ENCODE results near the gene AGAP1.
A peak's percentile ranks its signal among the peaks of the same experiment; 100 is the strongest.
"Not testable (repeated sequence)": the region's sequence is repeated elsewhere in the genome, so short reads cannot be mapped to it uniquely, and the experiment has no call there.

The AGAP1 gene

DNA sequence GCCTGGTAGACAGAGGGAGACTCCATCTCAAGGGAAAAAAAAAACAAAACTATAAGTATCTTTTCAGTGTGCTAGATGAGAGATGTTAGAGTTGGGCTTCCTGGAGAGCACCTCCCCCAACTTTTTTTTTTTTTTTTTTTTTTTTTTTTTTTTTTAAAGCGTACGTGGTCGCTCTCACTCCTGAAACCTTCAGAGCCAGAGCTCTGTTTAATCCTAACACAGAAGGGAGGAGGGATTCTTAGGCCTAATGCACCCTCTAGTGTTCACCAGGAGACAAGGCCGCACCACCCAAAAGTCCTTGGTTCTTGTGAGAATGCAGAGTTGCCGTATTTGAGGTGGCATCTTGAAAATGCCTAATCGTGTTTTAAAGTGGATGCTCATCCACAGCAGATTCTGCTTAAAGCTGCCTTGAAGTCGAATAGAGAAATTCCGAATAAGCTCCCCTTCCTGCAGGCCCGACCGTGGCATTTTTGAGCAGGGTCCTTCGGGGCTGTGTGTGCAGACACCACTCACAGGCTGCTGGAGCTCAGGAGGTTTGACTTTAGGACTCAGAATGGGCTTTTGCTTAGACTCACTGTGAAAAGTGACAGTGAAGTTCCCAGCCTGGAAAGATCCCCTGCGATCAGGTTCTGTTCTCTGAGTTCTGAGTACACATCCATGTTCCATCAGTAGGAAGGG lies 252.6 kb downstream of the AGAP1 start:
- peak in 3 of 5 experiments; percentile 17 to 66 (median 22) for DNase-seq

DNA sequence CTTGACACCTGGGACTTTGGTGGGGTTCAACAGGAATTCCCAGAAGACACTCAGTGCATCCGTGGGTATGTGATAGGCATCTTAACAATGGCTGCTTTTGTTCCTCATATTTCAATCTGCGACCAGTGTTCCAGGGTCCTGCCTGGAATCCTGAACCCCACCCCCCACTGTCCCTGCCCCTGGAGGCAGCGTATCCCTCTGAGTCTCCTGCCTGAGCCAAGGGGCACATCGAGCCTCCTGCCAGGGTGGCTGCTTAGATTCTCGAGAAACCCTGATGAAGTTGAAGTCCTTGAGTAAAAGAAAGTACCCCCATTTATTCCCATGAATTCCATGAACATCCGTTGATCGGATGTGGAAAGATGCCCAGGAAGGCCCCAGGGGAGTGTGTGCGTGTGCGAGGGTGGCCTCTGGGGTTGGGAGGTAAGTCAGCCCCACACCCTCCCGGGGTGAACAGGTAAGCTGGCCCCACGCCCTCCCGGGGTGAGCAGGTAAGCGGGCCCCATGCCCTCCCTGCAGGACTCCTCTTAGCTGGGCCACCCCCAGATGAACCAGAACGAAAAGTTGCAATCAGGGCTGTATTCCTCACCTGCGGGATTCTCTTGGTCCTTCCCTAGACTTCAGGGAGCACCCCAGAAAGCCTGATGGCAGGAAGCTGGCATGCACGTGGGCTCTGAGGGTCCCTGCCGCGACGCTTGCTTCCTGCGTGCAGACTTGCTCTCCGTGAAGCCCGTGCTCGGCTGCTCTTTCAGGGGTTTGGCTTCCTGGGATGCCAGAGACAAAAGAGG lies 253.3 kb downstream of the AGAP1 start:
- no peak for DNase-seq

- no peak for DNase-seq
These were observed 253.9 kb downstream of the AGAP1 start for GRCh38 chr2:235747786-235748091.

GRCh38 chr2:235749121-235749770 lies 255.4 kb downstream of the AGAP1 start:
- no peak for DNase-seq

DNA sequence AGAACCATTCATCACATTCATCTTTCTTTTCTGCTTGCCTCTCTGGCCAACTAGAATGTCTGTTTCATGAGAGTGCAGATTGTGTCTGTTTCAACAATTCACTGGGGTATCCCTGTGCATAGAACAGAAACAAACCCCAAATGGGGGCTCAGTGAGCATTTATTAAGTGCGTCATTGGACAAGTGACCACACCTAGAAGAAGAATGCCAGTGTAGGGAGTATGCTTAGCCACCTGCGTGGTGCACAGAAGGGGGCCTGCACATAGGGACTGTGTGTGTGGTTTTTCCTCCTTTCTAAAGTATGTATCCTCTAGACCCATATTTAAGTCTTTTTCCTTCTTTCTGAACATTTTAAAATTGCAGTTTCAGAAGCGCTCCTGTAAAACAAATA lies 255.9 kb downstream of the AGAP1 start:
- DNase-seq: no peak

- DNase-seq: no peak
These were observed 259.0 kb downstream of the AGAP1 start for GRCh38 chr2:235752846-235753245.

- DNase-seq: no peak
These were observed 260.7 kb downstream of the AGAP1 start for GRCh38 chr2:235754357-235755207.

GRCh38 chr2:235756491-235756890 lies 262.6 kb downstream of the AGAP1 start:
- no peak for DNase-seq

- no peak for DNase-seq
These were observed 263.4 kb downstream of the AGAP1 start for GRCh38 chr2:235757212-235757611.

DNA sequence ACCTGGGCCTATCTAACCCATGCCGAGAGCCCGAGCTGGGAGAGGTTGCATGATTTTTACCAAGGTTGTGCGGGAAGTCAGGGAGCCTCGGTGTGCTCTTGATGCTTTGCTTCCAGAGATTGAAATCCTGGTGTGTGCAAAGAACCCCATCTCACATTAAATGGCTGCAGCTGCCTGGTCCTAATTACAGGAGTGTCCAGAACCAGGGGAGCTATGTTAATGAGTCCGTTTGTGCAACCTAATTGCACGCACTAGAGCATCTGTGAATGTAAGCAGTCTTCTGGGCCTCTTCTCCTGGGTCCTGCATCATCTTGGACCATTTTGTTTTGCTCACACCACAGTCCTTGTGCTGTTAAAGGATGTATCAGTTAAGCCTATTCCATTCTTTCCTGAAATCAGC lies 263.8 kb downstream of the AGAP1 start:
- no peak for DNase-seq

DNA sequence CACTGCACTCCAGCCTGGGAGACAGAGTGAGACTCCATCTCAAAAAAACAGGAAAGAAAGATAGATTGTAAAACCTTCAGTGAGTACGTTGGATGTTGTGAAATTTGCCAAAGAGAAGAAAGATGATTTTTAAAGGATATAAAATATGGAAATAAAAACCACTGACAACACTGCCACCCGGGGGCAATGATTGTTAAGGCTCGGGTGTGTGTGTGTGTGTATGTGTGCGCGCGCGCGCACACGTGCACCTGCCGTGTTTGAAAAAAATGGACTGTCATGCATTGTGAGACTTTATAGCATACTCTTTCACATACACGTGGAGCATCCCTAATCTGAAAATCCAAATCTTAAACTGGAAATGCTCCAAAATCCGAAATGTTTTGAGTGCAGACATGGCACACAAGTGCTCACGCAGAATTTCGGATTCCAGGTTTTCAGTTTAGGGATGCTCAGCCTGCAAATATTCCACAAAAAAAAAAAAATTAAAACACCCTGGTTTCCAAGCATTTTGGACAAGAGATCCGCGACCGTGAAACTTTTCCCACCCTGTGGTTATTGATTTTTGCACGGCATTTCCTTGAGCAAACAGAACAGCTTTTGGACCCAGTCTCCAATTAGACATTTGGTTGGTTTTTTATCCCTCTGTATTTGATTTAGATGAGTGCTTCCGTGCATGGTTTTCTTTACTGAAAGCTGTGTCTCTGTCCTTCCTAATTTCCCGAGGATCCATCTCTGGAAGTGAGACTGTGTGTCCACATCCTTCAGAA lies 269.2 kb downstream of the AGAP1 start:
- no peak for DNase-seq

- DNase-seq: no peak
These were observed 270.0 kb downstream of the AGAP1 start for GRCh38 chr2:235763816-235764215.

DNA sequence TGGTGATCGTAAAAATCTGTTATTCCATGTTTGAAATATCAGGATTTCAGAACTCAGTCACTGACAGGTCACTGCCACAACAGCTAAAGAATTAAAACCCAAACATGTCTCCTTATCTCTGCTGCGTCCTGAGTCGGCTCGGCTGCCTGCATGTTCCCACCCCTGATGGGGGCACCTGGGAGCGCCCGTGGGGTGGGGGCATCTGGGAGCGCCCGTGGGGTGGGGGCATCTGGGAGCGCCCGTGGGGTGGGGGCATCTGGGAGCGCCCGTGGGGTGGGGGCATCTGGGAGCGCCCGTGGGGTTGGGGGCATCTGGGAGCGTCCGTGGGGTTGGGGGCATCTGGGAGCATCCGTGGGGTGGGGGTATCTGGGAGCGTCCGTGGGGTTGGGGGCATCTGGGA lies 270.6 kb downstream of the AGAP1 start:
- not testable (repeated sequence) for DNase-seq

- DNase-seq: no peak
These were observed 271.5 kb downstream of the AGAP1 start for GRCh38 chr2:235765181-235765820.

DNA sequence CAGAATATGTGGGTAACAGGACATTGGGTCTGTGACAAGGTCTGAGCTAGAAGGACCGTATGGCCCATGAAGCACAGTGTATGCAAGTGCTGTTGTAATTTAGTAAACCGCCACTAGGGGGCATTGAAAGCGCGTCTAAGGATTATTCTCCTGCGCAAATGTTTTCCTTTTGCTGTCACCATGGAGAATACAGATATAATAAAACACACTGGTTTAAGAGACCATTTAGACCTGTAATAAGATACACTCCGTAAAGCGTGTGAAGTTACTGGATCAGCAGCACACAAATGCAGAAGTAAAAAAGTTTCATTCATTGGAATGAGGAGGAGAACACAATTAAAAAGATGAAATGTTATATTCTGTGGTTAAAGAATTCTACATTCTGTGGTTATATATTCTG lies 272.4 kb downstream of the AGAP1 start:
- DNase-seq: peak in 2 of 5 experiments; percentile 12 to 50

DNA sequence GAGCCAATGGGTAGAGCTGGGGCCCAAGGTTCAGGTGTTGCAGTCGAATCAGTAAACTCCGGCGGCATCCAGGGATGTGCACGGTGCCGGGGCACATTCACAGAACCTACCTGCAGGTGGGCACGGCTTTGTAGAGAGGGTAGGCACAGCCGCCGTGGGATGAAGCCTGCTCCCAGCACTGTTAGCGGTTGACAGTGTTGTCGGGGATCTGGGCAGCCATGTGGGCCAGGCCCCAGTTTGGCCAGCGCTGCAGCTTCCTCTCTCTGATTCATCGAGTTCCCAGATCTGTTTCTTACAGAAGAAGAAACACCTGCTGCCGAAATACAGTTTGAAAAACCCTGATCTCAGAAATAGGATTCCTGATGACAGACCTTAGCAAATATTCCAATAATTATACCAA lies 274.8 kb downstream of the AGAP1 start:
- DNase-seq: no peak

- no peak for DNase-seq
These were observed 275.2 kb downstream of the AGAP1 start for GRCh38 chr2:235769046-235769445.

DNA sequence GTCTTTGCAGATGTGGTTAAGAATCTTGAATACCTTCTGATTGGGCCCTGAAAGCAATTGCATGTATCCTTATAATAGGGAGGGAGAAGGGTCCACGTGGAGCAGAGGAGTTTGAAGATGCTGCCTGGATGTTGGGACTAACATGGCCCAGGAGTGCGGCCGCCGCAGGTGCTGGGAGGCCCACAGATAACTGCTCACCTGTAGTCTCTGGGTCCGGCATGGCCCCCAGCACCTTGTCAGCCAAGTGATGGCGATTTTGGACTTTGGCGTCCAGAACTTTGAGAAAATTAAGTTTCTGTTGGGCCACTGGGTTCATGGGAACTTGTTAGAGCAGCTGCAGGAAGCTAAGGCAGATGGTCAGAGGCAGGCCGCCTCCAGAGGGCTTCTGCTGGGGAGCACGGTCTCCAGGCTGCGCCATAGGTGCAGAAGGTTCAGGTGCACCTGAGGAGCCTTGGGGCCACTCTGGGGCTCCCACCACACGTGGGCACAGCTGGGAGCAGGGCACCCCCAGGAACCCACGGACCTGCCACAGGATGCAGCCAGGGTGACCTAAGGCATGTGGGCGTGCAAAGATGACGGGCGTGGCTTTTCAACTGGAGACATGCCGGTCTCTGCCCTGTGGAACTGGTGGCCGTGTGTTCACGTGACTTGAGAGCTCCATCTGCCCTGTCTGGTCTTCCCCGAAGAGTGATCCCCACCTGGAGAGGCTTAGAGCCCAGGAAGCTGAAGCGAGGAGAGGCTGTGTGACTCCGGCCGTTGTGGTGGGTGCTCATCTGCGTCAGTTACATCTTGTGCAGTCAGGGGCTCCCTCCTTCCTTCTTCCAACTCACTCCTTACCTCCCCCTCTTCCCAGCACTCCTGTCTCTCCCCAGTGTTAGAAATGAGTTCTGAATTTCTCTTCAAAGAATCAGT lies 277.3 kb downstream of the AGAP1 start:
- no peak for DNase-seq

DNA sequence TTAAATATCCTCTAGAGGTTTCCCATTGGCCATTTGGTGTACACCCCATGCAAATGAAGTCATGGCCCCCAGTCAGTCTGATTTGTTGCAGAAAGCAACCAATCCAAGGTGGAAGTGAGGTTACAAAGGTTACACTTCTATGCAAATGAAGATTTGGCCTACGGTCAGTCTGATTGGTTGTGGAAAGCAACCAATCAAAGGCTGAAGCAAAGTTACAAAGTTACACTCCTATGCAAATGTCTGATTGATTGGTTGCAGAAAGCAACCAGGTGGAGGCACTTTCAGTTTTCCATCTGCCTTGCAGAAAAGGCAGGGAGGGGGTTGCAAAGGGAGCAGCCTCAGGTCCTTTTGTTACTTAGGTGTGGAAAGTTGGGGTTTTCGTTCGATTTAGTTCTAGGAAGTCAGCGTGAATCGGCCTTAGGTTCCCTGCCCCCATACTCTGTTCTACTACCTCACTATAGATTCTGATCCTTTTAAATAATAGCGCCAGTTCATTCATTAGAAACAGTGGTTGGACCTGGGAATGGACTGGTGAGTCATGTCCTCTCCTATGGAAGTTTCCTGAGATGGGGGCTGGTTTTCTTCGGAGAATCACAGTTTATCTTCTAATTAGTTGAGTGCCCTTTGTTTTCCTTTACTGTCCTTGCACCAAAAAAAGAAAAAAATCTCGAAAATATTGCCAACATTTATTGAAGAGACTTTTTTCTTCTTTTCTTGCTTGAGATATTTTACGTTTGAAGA lies 279.5 kb downstream of the AGAP1 start:
- no peak for DNase-seq

Data from T-helper 2 cell (primary cell).